GM18858 (cell line): Measurements from ENCODE around the gene FABP7.
A peak's percentile ranks its signal among the peaks of the same experiment; 100 is the strongest.

Source experiments
- ATAC-seq: cut with Tn5 transposase; IDR thresholded peaks from one replicate; pipeline ENCODE4 v1.9.1; 2021; ENCODE audit not compliant: unreplicated experiment

The FABP7 gene

DNA sequence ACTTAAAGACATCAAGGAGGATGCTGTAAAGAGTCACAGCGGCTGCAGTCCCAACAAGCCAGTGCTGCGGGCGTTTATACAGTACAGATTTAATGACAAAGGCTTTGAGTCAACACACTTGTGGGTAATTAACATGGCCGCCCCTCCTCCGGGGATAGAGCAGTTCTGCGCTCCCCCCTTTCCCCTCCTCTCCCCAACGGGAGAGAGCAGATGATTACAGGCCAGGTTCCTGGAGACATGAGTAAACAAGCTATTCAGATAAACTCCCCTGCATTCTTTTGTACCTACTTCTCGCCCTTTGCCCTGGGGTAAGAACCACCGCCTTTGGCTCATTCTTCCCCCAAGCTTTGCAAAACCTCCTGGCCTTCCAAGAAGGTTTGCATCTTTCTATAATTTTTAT is 23.6 kb upstream of the FABP7 start:
- ATAC-seq = no peak

DNA sequence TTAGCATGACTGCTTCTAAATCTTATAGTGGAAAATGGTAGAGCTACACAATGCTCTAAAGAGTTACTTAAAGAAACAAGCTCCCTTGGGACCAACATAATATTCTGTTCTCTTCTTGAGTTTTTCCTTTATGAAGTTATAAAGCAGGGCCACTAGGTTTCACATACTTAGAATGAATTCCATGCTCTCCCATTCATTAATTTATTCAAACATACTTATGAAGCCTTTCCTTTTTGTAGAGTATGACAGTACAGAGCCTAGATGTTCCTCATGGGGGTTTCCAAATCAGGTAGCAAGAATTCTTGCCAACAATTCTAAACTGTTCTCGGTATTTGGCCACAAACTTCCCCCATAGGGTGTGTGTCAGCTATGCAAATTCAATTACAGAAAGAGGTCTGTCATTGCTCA is 20.6 kb upstream of the FABP7 start:
- ATAC-seq = peak; percentile 99

DNA sequence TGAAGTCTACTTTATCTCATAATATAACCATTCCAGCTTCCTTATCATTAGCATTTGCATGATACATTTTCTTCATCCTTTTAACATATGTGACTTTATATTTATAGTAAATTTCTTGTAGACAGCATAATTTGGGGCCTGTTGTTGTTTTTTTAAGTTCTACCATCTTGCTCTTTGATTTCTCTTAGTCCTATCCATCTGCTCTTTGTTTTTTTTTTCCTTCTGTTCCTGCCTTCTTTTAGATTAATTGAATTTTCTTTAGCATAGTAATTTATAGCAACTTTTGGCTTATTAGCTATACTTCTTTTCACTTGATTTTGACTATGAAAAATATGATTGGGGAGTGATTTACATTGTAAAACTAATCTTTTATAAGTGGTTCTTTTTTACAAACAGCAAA is 19.2 kb upstream of the FABP7 start:
- no peak for ATAC-seq

DNA sequence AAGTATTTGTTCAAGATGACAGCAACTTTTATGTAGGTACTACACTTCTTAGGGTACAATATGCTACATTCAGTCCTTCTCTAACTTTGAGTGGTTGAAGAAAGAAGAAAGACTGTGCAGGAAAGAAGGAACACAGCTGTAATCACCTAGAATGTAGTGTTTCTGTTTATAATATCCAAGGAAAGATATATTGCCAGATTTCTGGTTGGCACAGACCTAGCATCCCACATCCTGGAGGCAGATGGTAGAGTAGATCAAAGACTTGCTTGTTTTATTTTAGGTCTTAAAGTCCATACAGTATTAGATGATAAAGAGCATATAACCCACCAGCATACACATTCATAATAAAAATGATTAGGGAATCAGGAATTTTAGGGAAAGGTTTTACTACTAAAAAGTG is 13.3 kb upstream of the FABP7 start:
- ATAC-seq = no peak

DNA sequence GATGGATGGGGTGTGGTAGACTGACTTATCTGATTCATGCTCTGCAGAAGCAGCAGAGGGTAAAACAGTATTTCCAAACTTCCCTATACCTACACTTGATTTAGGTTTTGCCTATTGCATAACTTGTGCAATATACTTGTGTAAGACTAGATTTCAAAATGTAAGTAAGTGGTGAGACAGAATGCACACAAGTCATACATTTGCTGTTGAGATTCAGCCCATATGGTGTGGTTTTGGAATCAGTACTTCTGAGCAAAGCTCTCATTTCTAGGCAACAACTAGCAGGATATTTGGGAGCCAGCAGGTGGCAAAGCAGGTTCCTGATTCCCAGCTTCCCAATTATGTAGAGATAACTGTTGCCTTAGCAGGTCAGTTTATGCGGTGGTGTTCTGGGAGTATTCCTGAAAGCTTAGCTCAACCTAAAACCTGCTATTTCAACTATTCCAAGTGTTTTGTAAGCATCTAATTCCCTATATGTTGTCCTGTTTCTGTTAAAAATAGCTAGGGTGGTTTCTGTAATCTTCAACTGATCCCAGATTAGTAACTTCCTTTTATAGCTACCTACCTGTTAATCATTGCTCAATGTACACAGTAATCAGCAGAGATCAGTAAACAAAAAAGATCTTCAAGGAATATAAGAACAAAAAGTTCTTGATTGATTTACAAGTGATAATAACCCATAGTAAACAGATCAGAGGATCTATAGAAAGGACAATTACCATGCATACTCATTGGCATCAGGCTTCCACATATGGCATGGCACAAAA is 8.5 kb upstream of the FABP7 start:
- no peak for ATAC-seq

DNA sequence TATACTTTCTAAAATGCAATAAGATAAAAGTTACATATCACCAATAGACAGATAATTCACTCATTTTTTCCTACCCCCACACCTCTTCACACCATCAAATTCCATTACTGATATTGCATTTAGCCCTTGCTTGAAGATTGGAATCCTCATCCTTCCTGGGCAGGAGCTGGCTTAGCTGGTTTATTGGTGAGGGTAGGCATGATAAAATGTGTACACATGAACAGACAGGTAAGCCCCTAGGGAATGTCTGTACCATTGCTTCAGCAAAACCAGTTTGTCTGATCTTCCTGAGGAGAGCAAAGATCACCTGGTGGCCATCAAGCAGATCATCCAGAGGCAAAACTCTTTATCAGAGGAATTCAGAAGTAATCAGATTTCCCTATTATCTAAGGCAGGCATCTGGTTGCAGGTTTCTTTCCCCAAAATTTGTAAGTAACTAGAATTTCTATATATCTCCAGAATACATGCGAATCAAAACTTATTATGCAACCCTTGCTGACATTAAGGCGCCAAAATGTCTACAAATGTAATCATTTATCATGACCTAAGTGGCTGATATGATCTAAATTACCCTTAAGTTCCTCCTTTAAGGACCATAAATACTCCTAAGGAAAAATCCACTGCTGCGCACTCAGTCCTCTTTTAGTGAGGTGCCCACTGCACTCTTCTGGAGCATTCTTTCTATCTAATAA is 6.6 kb upstream of the FABP7 start:
- no peak for ATAC-seq

DNA sequence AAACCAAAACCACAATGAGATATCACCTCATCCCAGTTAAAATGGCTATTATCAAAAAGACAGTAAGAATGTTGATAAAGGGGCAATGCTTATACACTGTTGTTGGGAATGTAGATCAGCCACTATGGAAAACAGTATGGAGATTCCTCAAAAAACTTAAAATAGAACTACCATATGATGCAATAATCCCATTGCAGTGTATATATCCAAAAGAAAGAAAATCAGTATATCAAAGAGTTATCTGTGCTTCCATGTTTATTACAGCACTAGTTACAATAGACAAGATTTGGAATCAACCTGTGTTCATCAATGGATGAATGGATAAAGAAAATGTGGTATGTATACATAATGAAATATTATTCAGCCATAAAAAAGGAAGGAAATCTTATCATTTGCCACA is 3.5 kb upstream of the FABP7 start:
- no peak for ATAC-seq

DNA sequence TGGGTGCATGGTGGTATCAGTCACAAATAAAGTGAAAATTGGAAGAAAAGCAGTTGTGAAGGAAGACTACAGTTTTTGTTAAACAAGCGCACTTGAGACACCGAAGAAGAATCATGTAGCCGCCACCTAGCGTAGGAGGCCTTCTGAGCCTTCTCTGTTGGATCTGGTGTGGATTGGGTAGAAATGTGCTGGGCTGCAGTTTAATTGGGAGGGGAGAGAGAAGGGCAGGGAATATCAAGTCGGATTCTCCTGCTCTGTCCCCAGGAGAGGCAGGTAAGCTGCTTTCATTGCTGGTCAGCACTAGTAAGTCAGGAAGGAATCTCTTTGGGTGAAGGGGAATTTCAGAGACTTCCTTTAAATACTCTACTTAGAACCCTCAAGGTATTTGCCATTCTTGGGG is 1.2 kb upstream of the FABP7 start:
- ATAC-seq = no peak

DNA sequence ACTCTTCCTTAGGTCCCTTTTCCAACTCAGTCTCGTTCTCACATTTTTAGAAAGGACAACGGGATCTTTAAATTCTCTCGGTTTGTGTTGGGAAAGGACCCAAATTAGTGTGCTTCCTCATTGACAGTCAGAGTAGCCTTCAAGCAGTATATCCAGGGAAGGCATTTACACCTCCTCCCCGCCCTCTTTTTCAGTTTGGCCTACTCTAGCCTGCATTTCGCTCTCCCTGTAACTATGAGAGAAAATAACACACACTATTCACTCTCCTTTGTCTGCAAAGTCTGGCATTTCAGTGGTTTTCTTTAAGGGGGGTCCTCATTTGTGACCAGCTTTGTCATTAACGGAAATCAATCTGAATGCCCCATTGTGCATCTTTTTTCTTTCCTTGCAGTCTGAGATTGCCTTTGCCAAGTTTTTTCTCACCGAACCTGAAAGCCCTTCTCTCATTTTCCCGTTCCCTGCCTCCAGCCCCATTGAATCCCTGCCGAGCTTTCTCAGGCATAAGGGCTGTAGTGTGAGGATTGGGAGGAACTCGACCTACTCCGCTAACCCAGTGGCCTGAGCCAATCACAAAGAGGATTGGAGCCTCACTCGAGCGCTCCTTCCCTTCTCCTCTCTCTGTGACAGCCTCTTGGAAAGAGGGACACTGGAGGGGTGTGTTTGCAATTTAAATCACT is 393 bp upstream of the FABP7 start:
- no peak for ATAC-seq

DNA sequence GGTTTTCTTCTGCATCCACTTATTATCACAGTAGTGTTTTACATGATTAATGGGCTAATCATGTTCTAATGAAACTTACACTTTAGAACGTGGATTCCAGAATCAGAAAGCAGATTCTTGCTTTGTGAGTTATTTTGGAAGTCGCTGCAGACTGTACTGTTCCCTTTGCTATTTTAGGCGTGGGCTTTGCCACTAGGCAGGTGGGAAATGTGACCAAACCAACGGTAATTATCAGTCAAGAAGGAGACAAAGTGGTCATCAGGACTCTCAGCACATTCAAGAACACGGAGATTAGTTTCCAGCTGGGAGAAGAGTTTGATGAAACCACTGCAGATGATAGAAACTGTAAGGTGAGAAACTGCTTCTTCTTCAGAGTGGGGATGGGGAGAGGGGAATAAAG is 598 bp downstream of the FABP7 start:
- ATAC-seq = no peak

DNA sequence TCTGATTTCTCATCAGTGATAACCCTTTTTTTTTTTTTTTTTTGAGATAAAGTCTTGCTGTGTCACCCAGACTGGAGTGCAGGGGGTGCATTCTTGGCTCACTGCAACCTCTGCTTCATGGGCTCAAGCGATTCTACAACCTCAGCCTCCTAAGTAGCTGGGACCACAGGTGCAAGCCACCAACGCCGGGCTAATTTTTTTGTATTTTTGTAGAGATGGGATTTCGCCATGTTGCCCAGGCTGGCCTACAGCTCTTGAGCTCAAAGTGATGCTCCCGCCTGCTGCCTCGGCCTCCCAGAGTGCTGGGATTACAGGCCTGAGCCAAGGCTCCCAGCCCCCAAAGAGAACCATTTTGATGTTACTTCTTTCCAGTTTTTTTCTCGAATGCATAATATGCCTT is 2.2 kb downstream of the FABP7 start:
- no peak for ATAC-seq

DNA sequence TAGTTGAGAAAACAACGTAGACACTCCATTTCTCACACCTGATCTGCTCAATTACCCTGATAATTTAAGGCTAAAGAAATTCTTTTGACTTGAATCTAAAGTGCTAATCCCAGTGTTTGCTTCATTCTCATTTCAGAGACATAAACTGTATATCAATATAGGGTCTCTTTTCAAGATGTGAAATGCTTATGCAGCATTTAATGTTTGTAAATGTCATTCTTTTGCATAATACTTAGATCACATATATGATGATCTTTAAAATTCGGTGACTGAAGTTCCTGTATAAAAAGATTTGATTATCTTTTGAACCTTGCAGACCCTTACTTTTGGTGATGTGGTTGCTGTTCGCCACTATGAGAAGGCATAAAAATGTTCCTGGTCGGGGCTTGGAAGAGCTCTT is 3.9 kb downstream of the FABP7 start:
- no peak for ATAC-seq

DNA sequence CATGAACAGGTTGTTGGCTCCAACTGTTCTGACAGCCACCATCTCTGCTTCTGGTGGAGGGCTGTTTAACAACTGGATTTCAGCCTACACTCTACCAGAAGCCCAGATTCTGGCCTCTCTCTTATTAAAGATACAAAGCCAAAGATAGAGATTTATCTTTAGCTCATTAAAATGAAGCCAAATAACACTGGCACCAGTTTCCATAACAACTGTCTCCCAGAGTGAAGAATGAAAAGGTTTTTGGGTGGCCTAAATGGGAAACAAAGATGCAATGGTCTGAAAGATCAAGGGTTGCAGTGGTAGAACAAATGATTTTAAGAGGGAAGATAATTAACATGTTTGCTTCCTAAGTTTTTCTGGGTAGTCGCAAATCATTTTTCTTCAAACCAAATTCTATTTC is 6.4 kb downstream of the FABP7 start:
- no peak for ATAC-seq

DNA sequence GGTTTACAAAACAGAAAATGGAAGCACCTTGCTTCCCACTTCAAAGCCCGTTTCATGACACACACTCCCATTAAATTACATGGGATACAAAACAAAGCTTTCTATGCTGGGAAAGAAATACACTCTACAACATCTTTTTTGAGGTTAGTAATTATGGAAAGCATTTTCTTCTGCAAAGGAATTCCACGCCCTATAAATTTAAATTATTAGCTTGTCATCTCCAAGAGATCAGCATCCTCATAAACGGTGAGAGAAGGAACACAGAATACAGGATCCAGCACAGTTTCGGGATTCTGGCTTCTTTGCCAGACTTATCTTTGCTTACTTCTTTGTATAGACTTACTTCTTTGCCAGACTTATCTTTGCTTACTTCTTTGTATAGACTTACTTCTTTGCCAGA is 8.2 kb downstream of the FABP7 start:
- ATAC-seq = no peak

DNA sequence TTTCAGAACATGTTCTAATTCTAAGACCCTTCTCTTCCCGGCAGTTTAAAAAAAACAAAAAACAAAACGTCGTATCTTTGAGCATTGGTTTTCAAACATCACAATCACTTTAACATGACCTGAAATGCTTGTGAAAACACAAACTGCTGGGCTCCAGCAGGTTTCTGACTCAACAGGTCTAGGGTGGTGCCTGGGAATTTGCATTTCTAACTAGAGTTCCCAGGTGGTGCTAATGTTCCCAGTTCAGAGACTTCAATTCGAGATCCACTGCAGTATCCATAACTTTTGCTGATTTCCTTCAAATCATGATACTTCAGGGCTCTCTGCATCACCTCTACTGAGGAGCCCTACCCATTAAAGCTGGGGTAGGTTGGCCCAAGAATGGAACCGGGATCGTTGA is 8.7 kb downstream of the FABP7 start:
- ATAC-seq = no peak

DNA sequence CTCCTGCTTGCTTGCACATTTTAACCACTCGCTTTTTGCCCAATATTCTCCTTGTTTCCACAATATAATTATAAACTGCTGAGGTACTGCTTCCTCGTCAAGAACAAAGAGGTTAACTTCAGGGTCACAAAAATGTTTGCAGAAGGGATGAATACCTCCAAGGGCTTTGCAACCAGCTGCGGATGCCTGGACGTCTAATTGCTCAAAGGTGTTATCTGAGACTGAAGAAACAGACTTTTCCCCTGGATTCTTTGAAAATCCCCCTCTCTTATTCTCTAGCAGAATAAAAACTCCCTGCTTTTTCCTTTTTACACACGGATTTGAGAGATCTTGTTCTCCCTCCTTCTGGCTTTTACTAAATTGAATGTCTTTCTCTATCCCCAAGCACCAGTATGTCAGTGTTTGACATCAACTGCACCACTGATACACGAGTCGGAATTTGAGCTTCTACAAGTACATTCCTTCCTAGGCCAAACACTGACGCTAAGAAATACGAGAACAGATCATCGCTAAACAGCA is 9.2 kb downstream of the FABP7 start:
- ATAC-seq = no peak

DNA sequence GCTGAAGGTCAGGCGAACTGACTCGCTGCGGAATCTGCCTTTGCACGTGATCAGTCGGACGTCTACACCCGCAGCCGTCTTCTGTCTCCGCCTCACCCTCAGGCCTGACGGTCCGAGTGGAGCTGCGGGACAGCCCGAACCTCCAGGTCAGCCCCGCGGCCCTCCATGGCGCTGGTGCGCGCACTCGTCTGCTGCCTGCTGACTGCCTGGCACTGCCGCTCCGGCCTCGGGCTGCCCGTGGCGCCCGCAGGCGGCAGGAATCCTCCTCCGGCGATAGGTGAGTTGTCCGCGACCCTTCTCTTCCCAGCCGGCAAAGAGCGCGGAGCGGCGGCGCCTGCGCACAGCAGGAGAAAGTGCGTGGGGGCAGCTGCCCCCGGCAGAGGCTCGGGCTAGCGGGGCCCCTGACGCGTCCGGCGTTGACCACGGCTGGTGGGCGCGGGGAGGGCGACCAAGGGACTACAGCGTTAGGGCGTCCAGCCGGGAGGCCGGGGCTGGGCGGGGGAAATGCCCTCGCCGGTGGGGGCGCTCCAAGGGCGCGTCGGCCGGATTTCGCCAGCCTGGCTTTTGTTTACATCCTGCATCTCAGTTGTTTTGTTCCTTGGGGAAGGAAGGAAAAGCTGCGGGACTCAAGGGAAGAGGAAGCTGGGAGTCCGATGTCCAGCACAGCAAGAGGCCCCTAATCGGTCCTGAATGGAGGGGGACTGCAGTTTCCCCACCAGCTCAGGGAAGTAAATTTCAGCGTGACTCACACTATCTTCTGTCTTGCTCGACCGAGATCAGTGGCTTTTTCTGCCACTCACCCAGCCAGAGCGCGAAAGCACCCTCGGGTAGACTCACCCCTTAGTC is 9.9 kb downstream of the FABP7 start, which contains the start of gene SMPDL3A:
SMPDL3A (plus strand) TSS at position 77 of the 846 bp plus-strand sequence; CDS start at position 166, 89 bp downstream.
- peak; percentile 47 for ATAC-seq

DNA sequence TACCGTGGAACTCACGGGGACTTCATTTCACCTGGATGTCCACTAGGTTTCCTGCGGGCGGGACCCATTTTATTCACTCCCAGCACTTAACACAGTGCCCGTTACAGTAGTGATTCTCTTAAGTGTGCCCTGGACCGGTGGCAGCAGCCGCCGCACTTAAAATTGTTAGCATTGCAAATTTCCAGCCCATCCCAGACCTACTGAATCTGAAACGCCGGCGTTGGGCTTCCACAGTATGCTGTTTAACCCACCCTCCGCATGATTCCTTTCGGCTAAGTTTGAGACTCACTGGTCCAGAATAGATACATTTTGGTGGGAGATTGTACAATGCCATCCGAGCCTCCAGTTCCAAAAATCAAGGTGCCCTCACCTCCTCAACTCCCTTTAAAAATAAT is 10.5 kb downstream of the FABP7 start:
- ATAC-seq = no peak

DNA sequence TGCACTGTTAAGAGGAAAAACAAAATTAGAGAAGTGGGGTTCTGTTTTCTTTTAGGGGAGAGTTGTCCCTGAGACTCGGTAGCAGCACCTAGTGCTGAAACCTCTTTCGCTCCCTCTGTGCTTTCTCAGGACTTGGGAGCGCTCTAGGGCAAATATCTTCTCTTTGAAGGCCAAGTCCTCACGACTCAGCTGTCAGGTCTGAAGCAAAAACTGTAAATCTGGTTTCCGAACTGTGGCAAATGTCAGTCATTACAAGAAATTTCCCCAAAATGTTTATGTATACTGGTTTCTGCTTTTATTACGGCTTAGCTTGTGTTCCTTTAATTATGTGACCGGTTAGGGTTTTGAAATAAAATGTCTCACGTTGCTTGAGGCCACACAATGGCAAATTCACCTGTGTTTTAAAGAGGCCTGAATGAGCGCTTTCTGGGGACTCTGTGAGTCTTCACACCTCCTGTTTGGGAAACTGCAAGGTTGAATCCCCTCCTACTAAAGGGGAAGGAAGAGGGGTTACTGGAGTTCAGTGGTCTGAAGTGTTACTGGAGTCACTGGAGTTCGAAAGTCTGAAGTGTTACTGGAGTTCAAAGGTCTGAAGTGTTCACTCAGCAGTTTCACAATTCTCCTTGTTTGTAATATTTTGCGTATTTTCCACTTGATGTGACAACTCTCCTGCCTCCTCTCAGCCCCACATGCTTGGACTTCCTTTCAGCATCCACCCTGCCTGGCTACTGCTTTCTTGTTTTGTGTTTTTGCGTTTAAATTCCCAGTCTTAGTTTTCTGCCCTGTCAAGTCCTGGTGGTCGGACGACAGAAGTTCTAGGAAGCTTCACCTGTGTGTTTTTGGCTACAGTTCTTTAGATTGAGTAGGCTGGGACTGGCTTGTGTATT is 11.2 kb downstream of the FABP7 start:
- no peak for ATAC-seq

DNA sequence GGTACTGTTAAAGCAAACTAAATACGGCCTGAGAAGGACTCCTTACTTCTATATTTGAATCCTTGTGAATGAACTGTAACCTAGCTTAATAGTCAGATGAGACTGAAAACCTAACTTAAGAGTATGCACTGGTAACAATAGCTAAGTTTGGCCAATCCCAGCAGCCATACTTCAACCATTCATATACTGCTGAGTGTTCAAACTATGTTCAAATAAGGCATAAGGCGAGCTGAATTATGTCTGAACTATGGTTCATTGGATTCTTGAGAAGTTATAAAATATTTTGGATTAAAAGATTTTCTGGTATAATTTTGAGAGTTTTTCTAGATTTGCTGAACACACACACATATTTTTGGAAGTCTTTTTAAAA is 11.8 kb downstream of the FABP7 start:
- ATAC-seq = no peak
